Tibial artery (tissue), 4 donors: ENCODE data around the gene SUFU.

Experiments used
- DNase-seq, 2 donors: peaks; one replicate each; pipeline ENCODE4 v3.0.0-alpha.2; 2019
- H3K27ac ChIP-seq, 2 donors: fragments of 200-600 bp; sonication (generic) in 1 of 2; 1 replicate in 1 of 2; 2 replicates in 1 of 2; pipeline ENCODE4 v1.5.1; 2018 to 2019; ENCODE audit warnings: mild to moderate bottlenecking in 1 of 2
- H3K27me3 ChIP-seq, 2 donors: fragments of 200-600 bp; sonication (generic) in 1 of 2; one replicate each; pipeline versions ENCODE4 v1.5.1 to v1.6.0; 2016 to 2019
- H3K36me3 ChIP-seq, 3 donors: fragments of 200-600 bp; sonication (generic) in 2 of 3; one replicate each; pipeline ENCODE4 v1.5.1; 2016 to 2019; ENCODE audit warnings: mild to moderate bottlenecking in 2 of 3
- H3K4me1 ChIP-seq, 4 donors: fragments of 200-600 bp; sonication (generic) in 2 of 4; 1 replicate in 3 of 4; 2 replicates in 1 of 4; pipeline ENCODE4 v1.5.1; 2016 to 2019
- H3K4me3 ChIP-seq, 2 donors: fragments of 200-600 bp; sonication (generic) in 1 of 2; 1 replicate in 1 of 2; 2 replicates in 1 of 2; pipeline ENCODE4 v1.5.1; 2018 to 2019; ENCODE audit warnings: mild to moderate bottlenecking in 2 of 2
- H3K9me3 ChIP-seq, 3 donors: fragments of 200-600 bp; sonication (generic) in 1 of 3; one replicate each; pipeline ENCODE4 v1.5.1; 2016 to 2019
- intact Hi-C: fragments of 100-400 bp; cut with DNase I; formaldehyde crosslinking; loops from one replicate; pipeline ENCODE4 v1.15.0; 2023; ENCODE audit warnings: low total_unique reads
- TF ChIP-seq, protein P1 (sequence below), 2 experiments: fragments of 200-600 bp in 1 of 2; fragments of 450-650 bp in 1 of 2; IDR thresholded peaks; one replicate each; pipeline ENCODE4 v1.5.1; 2017 to 2019; ENCODE audit warnings: antibody characterized with exemption in 2 of 2, mild to moderate bottlenecking in 1 of 2, moderate library complexity in 1 of 2

SUFU gene

GRCh38 chr10:102475451-102476040 is 28.2 kb upstream of the SUFU start:
- no peaks in the 10 kb centered on the region for H3K27me3 ChIP-seq
- no peak overlapping the region for H3K4me3 ChIP-seq
- H3K27ac ChIP-seq: no peak overlapping the region
- TF ChIP-seq, protein P1, sequence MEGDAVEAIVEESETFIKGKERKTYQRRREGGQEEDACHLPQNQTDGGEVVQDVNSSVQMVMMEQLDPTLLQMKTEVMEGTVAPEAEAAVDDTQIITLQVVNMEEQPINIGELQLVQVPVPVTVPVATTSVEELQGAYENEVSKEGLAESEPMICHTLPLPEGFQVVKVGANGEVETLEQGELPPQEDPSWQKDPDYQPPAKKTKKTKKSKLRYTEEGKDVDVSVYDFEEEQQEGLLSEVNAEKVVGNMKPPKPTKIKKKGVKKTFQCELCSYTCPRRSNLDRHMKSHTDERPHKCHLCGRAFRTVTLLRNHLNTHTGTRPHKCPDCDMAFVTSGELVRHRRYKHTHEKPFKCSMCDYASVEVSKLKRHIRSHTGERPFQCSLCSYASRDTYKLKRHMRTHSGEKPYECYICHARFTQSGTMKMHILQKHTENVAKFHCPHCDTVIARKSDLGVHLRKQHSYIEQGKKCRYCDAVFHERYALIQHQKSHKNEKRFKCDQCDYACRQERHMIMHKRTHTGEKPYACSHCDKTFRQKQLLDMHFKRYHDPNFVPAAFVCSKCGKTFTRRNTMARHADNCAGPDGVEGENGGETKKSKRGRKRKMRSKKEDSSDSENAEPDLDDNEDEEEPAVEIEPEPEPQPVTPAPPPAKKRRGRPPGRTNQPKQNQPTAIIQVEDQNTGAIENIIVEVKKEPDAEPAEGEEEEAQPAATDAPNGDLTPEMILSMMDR (IDR thresholded peaks at IDR 0.05): no peak
- H3K4me1 ChIP-seq: no peaks in the 10 kb centered on the region
- H3K36me3 ChIP-seq: peaks cover 3 to 15% (median 15%) of the 10 kb centered on the region in 3 donors
- DNase-seq: no peak
- intact Hi-C loops: loop anchor here (5.0 kb wide), 1 partner anchor 73 kb away; no protein-coding TSS in a partner anchor
- no peaks in the 10 kb centered on the region for H3K9me3 ChIP-seq

GRCh38 chr10:102476466-102477141 is 27.2 kb upstream of the SUFU start:
- Histone ChIP-seq H3K27ac (no peak overlapping the region), H3K9me3 (no peaks in the 10 kb centered on the region), H3K27me3 (no peaks in the 10 kb centered on the region), H3K36me3 (peaks cover 14 to 26% (median 25%) of the 10 kb centered on the region in 3 donors), H3K4me1 (no peaks in the 10 kb centered on the region), H3K4me3 (no peak overlapping the region)
- intact Hi-C loops: loop anchor here (5.0 kb wide), 1 partner anchor 74 kb away; no protein-coding TSS in a partner anchor
- TF ChIP-seq, protein P1 (IDR thresholded peaks at IDR 0.05): no peak
- DNase-seq: no peak

DNA sequence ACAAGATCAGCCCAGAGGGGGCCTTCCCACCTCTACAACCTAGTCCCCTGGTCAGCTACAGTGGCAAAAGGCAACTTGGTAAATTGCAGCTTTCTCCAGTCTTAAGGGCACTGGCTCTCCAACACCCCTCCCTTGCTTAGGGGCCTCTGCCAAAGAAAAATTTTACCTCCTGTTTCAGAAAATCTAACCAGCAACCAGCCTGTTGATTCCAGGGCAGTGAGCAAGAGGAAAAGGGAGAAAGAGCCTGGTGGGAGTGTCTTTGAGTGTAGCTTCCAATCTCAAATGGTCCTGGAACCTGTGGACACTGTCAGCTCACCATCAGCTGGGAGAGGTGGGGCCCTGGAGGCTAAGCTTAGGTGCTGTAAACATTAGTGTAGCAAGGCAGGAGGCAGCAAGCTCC is 24.1 kb upstream of the SUFU start:
- H3K27ac ChIP-seq: no peak overlapping the region
- H3K4me1 ChIP-seq: no peaks in the 10 kb centered on the region
- TF ChIP-seq, protein P1 (IDR thresholded peaks at IDR 0.05): no peak
- peaks cover 44 to 56% (median 56%) of the 10 kb centered on the region in 3 donors for H3K36me3 ChIP-seq
- DNase-seq: no peak
- no peak overlapping the region for H3K4me3 ChIP-seq
- no peaks in the 10 kb centered on the region for H3K27me3 ChIP-seq
- intact Hi-C loops: loop anchor here (5.0 kb wide), 1 partner anchor 77 kb away; no protein-coding TSS in a partner anchor
- no peaks in the 10 kb centered on the region for H3K9me3 ChIP-seq

DNA sequence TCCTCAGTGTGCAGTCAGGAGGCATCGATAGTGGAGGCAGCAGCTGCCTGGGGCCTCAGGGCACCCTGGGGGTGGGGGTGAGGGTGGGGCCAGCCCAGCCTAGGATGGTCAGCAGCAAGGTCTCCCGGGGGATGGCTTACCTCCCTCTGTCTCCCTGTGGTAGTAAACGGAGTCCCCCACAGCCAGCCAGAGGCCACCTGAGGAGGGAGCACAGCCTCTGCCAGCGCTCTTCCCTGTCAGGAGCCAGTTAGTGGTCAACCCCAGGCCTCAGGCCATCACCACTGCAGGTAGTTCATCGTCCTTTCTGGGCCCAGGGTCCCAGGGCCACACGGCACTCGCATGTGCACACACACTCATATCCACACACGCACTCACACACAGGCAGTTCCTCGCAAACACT is 23.4 kb upstream of the SUFU start:
- Histone ChIP-seq H3K27me3 (no peaks in the 10 kb centered on the region), H3K36me3 (peaks cover 51 to 64% (median 63%) of the 10 kb centered on the region in 3 donors), H3K9me3 (no peaks in the 10 kb centered on the region), H3K27ac (no peak overlapping the region), H3K4me1 (no peaks in the 10 kb centered on the region), H3K4me3 (no peak overlapping the region)
- DNase-seq: no peak
- TF ChIP-seq, protein P1 (IDR thresholded peaks at IDR 0.05): no peak
- intact Hi-C loops: no loop called here

- Histone ChIP-seq H3K4me3 (no peak overlapping the region), H3K27me3 (no peaks in the 10 kb centered on the region), H3K27ac (no peak overlapping the region), H3K9me3 (no peaks in the 10 kb centered on the region), H3K36me3 (peaks cover 88 to 100% (median 98%) of the 10 kb centered on the region in 3 donors), H3K4me1 (no peaks in the 10 kb centered on the region)
- TF ChIP-seq, protein P1 (IDR thresholded peaks at IDR 0.05): no peak
- DNase-seq: no peak
- intact Hi-C loops: no loop called here
Observed at GRCh38 chr10:102484021-102484420, 19.8 kb upstream of the SUFU start.
